HG03378 (cell line): Measurements from ENCODE around the gene FLOT2.
"Not testable (repeated sequence)": the region's sequence is repeated elsewhere in the genome, so short reads cannot be mapped to it uniquely, and the experiment has no call there.

Experiments used
- ATAC-seq: cut with Tn5 transposase; IDR thresholded peaks from one replicate; pipeline ENCODE4 v1.9.1; 2021; ENCODE audit warnings: mild to moderate bottlenecking, moderate library complexity; ENCODE audit not compliant: unreplicated experiment

Gene FLOT2

GRCh38 chr17:28897769-28898526, 415 bp upstream of the FLOT2 start:
- ATAC-seq, result no peak

GRCh38 chr17:28896491-28896883, 1.0 kb downstream of the FLOT2 start:
- ATAC-seq, result no peak

- no peak for ATAC-seq
Observed at GRCh38 chr17:28895794-28896447, 1.6 kb downstream of the FLOT2 start.

- not testable (repeated sequence) for ATAC-seq
Observed at GRCh38 chr17:28893248-28894183, 4.0 kb downstream of the FLOT2 start.

- no peak for ATAC-seq
Observed at GRCh38 chr17:28892024-28892423, 5.5 kb downstream of the FLOT2 start.

- no peak for ATAC-seq
Observed at GRCh38 chr17:28891201-28891600, 6.3 kb downstream of the FLOT2 start.

GRCh38 chr17:28889996-28890395, 7.5 kb downstream of the FLOT2 start:
- no peak for ATAC-seq

GRCh38 chr17:28888832-28889231, 8.7 kb downstream of the FLOT2 start:
- ATAC-seq, result no peak

- ATAC-seq, result no peak
Observed at GRCh38 chr17:28887871-28888471, 9.6 kb downstream of the FLOT2 start.

- ATAC-seq, result no peak
Observed at GRCh38 chr17:28885951-28886350, 11.6 kb downstream of the FLOT2 start.

- no peak for ATAC-seq
Observed at GRCh38 chr17:28885363-28885762, 12.2 kb downstream of the FLOT2 start.

- ATAC-seq, result no peak
Observed at GRCh38 chr17:28883967-28884702, 13.4 kb downstream of the FLOT2 start.

GRCh38 chr17:28882154-28882895, 15.2 kb downstream of the FLOT2 start:
- no peak for ATAC-seq

- ATAC-seq, result no peak
Observed at GRCh38 chr17:28881533-28882056, 15.9 kb downstream of the FLOT2 start.

- no peak for ATAC-seq
Observed at GRCh38 chr17:28880572-28880945, 17.0 kb downstream of the FLOT2 start.

GRCh38 chr17:28879886-28880571, 17.5 kb downstream of the FLOT2 start:
- ATAC-seq, result no peak

- ATAC-seq, result no peak
Observed at GRCh38 chr17:28878981-28879380, 18.6 kb downstream of the FLOT2 start.

- no peak for ATAC-seq
Observed at GRCh38 chr17:28878158-28878910, 19.2 kb downstream of the FLOT2 start.
